GM04503 (cell line): ENCODE measurements around the gene CYSRT1.

Source experiments
- DNase-seq: peaks from one replicate; pipeline ENCODE4 v3.0.0-alpha.2; 2012; ENCODE audit warnings: low read depth

The CYSRT1 gene, protein sequence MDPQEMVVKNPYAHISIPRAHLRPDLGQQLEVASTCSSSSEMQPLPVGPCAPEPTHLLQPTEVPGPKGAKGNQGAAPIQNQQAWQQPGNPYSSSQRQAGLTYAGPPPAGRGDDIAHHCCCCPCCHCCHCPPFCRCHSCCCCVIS

GRCh38 chr9:137224830-137225694 lies at the start of gene CYSRT1:
Gene CYSRT1, plus strand, starts transcription at chr9:137225174. Its CDS starts 448 bp downstream, at chr9:137225622.
- no peak for DNase-seq

DNA sequence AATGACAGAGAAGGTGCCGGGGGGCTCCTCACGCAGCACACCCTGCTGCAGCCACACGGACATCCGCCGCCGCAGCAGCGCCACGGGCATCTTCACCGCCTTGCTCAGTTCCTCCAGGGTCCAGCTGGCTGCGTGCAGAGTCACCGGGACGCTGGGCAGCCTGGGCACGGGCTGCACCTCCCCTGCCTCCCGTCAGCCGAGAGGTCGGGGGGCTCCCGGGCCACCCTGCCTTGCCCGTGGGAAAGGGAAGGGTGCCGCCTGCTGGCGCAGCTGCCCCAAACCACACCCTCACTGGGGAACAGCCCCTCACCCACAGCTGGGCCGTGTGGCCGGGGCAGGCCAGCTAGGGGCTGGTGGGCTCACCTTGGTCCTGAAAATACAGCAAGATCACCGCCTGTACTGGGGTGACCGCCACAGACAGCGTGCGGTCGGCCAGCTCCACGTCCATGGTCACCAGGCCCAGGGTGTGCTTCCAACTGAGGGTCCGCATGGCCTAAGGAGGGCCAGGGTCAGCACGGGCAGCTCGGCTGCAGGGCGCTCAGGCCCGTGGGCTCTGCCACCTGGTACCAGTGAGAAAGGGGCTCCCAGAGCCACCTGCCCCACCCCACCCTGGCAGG lies 49.5 kb upstream of the CYSRT1 start:
- no peak for DNase-seq

DNA sequence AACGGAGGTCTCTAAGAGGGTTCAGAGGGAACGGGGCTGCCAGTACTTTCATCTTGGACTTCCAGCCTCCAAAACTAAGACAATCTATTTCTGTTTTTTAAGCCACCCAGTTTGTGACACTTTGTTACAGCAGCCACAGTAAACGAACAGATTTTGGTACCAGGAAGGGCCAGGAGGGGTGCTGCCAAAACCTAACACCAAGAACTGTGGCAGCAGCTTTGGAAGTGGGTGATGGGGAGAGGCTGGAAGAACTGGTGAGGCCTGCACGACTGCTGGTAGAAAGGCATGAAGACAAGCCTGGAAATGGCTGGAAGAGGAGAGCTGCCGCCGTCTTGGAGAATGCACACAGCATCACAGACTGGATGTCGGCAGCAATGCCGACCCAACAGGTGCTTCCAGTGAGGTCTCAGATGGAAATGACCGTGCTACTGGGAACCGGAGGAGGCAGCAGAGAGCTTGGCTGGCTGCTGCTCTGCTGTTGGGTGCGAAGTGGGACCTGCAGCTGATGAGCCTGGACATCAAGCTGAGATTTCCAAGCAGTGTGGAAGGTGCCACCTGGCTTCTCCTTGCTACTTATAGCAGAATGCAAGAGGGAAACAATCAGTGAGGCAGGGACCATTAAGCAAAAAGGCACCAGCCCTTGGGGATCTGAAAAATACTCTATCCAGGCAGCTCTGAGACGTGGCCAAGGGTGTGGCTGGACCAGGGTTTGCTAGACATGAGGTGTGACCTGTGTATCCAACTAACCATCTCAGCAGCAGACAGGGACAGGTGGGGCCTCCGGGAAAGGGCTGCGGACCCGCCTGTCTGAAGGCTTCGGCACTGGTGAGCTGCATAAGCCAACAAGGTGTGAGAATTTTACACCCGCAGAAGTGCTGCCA lies 48.4 kb upstream of the CYSRT1 start:
- DNase-seq = no peak

DNA sequence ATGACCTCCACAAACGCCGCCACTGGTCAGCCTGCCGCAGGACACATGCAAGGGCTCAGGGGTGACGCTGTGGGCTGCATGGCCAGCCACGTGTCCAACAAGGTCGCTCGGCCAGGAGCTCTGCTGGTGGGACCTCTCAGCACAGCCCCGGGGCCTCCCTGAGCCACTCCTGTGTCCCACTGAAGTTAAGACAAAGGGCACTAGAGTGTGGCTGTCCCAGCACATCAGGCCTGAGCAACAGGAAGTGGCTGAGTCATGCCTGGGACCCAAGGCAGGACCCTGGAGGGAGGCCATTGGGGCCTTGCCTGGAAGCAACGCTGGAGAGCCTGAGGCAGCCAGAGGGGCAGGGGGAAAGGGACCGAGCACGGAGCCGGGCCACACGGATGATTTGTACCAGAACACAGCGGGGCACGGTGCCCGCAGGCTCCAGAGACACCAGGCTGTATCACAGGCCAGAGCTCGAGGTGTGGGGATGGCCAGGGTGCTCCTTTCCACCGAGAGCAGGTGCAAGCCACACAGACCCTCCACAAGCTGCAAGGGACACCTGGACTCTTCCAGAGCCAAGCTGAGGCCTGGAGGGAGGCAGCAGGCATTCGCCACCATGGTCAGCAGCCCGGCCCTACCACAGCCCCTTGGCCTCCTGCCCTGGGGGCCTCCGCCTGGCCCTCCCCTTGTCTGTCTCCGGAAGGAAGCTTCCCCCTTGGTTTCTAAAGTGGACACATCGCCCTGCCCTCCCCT lies 46.6 kb upstream of the CYSRT1 start:
- no peak for DNase-seq

DNA sequence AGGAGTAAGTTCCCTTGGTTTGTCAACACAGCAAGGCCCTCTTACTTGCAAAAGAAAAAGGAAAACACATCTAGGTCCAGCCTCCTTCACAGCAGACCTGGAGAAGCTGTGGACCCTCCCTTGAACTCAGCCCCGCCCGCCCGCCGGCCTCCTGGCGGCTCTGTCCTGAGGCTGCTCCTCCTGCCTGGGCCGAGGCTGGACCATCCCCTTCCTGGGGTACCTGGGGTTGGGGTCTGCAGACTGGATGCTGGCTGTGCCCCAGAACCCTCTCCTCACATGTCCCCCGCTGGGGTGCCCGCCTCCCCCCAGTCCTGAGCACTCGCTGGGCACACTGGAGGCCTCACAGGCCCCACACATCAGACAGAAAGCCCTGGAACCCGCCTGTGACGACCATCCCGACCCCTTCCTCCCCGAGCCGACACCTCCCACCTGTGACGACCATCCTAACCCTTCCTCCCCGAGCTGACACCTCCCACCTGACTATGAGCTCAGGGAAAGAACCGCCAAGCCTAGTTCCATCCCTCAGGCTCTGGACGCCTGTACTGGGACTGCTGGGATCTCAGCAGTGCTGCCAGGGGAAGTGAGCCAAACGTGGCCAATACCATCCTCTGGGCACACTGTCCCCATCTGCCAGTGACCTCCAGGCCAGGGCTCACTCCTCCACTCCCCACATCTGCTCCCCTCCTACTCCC lies 45.9 kb upstream of the CYSRT1 start:
- DNase-seq = no peak

- DNase-seq = no peak
Measured at GRCh38 chr9:137179761-137180160, 45.2 kb upstream of the CYSRT1 start.

GRCh38 chr9:137180491-137180890 lies 44.5 kb upstream of the CYSRT1 start:
- no peak for DNase-seq

DNA sequence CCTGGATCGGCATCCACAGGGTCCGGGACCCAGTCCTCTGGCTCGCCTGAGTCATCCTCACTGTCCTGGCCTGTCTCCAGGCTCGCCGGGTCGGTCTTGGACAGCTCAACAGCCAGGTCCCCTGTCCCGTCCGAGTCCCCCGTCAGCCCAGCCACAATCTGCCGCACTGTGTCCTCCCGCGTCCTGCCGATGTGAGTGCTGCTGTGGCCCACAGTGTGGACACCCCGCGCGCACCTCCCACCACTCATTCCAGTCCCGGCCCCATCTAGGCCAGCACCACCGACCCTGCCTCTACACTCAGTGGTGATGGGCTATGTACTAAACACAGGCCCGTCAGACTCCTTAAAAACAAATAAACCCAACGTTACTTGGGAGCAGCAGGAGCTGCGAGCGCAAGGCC lies 43.3 kb upstream of the CYSRT1 start:
- no peak for DNase-seq

GRCh38 chr9:137182836-137183235 lies 42.1 kb upstream of the CYSRT1 start:
- no peak for DNase-seq

- DNase-seq = no peak
Measured at GRCh38 chr9:137183980-137184595, 40.9 kb upstream of the CYSRT1 start.

- DNase-seq = no peak
Measured at GRCh38 chr9:137184881-137185660, 39.9 kb upstream of the CYSRT1 start.

DNA sequence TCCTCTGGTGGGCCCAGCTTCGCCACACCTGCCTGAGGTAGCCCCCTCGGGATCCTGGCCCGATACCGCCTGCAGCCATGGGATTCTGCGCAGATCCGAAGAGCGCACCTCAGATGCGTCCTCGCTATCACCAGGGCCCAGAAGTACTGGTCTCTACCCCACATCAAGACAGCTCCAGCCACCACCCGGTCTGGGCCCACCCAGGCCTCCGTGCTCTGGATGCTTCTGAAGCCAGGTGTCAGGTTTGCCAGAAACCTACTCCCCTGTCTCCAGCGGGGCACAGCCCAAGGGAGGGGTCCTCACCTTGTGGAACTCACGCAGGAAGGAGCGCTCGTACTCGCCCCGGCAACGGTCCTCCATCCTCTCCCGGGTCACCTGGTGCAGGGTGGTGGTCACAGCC lies 39.1 kb upstream of the CYSRT1 start:
- DNase-seq = no peak

GRCh38 chr9:137186385-137186784 lies 38.6 kb upstream of the CYSRT1 start:
- DNase-seq = no peak

DNA sequence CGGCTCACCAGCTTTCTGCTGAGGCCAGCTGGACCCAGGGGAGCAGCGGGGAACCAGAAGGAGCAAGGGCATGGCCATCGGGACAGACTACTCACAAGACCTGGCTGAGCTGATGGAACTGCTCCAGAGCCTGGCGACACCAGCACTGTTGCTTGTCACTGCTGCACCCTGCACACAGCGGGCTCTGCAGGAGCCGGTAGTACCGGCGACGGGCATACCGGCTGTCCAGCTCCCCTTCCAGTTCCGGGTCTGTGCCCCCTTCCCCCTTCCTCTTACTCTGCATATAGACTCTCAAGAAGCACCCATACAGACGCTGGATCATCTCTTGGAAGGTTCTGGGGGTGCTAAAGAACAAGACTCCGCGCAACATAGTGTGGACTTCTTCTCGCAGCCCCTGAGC lies 37.6 kb upstream of the CYSRT1 start:
- no peak for DNase-seq

DNA sequence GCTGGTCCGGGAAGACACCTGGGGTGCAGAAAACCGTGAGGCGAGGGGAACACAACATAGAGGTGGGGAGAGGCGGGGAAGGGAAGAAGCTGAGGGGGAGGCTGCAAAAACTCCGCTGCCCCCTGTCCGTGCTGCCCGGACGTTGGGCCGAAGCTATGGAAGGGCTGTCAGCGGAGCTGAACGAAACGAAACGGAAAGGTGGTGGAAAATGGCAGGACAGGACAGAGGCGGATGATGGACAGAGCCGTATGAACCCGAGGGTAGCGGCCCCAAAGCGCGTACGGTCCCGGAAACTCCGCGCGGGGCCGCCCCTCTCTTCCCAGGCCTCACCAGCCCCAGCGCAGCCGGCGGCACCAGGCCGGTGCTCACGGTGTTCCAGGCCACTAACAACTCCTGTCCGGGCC lies 36.9 kb upstream of the CYSRT1 start:
- no peak for DNase-seq

- DNase-seq = peak; percentile 52
Measured at GRCh38 chr9:137188490-137189296, 36.3 kb upstream of the CYSRT1 start, which contains the start of the genes ANAPC2 and SSNA1. Gene ANAPC2, minus strand, starts transcription at chr9:137188560. Its CDS starts 28 bp downstream, at chr9:137188532. Gene SSNA1, plus strand, starts transcription at chr9:137188676. Its CDS starts 51 bp downstream, at chr9:137188727.

GRCh38 chr9:137189297-137190295 lies 35.4 kb upstream of the CYSRT1 start:
- no peak for DNase-seq
